GM12892 (cell line): ENCODE data around the gene ATG10.
"Not testable (repeated sequence)": the region's sequence is repeated elsewhere in the genome, so short reads cannot be mapped to it uniquely, and the experiment has no call there.

Source experiments
- DNase-seq: peaks from one replicate; pipeline ENCODE4 v3.0.0; 2011; ENCODE audit not compliant: insufficient read length
- FAIRE-seq: peaks from 2 replicates; lab custom pipeline; 2011; peaks lifted over from hg19 to GRCh38; lab: Jason Lieb, UNC
- POLR2A ChIP-seq: IDR thresholded peaks from 2 replicates; pipeline ENCODE4 v1.6.1; 2011; ENCODE audit warnings: low read depth, low read length, control low read depth
- POLR2AphosphoS5 ChIP-seq: IDR thresholded peaks from 2 replicates; pipeline ENCODE4 v1.6.1; 2011; ENCODE audit warnings: low read depth, low read length, control low read depth
- TAF1 ChIP-seq: IDR thresholded peaks from 2 replicates; pipeline ENCODE4 v1.6.1; 2011; ENCODE audit warnings: low read depth, mild to moderate bottlenecking, control low read depth, low read length, borderline replicate concordance

ATG10 gene

DNA sequence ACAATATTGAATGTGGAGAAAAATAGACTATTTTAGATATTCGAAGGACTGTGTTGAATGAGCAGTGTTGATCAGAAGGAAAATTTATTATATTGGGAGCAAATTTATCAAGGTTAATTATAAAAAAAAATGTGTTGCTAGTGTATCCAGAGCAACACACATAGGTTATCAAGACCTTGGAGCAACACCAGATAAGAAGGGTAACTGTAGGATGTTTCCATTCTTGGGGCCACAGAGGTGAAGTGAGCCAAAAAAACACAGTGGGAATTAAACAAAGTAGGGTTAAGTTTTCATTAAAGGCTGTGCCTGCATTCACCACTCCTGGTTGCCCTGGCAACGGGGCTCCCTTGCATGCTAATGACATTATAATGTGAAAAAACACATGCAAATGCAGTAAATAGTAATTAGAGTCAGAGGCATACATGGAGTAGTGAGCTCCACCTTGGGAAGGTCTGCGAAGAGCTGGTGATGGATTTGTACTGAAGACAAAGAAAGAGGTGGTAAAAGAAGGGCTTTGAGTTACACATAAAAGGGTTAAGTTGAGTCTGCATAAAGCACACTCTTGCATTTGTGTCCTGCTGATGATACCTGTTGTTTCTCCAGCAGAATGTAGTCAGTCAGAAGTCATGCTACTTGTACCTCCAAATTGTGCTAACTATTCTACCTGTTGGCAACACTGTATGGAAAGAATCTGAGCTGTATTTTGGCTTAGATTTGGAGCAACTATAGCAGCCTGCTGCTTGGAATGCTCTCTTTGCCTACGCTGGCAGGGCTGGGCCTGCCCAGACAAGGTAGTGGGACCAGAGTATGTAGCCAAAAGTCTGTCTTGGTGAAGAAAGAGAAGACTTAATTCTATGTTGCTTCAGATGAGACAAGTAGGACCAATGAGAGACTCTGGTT lies 59.6 kb downstream of the ATG10 start:
- DNase-seq: no peak

DNA sequence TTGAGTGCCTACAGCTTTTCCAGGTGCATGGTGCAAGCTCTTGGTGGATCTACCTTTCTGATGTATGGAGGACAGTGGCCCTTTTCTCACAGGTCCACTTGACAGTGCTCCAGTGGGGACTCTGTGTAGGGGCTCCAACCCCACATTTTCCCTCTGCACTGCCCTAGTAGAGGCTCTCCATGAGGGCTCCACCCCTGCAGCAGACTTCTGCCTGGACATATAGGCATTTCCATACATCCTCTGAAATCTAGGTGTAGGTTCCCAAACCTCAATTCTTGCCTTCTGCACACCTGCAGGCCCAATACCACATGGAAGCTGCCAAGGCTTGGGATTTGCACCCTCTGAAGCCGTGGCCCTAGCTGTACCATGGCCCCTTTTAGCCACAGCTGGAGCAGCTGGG lies 71.1 kb downstream of the ATG10 start:
- not testable (repeated sequence) for FAIRE-seq, DNase-seq

More for the DNA sequence above, 59.6 kb downstream of the ATG10 start:
- no peak for TF ChIP-seq TAF1
- TF ChIP-seq POLR2AphosphoS5: no peak
- TF ChIP-seq POLR2A: no peak
- no peak for FAIRE-seq

DNA sequence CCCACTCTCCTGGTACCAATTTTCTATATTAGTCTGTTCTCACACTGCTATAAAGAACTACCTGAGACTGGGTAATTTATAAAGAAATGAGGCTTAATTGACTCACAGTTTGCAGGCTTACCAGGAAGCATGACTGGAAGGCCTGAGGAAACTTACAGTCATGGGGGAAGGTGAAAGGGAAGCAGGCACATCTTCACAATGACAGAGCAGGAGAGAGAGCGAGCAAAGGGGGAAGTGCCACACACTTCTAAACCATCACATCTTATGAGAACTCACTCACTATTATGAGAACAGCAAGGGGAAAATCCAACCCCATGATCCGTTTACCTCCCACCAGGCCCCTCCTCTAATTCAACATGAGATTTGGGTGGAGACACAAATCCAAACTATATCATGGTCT lies 72.2 kb downstream of the ATG10 start:
- TF ChIP-seq POLR2A (no peak), TAF1 (no peak), POLR2AphosphoS5 (no peak)
- DNase-seq (no peak), FAIRE-seq (no peak)

GRCh38 chr5:82045554-82046275 lies 73.9 kb downstream of the ATG10 start:
- FAIRE-seq (no peak), DNase-seq (no peak)
- TF ChIP-seq POLR2AphosphoS5 (no peak), POLR2A (no peak), TAF1 (no peak)

- no peak for TF ChIP-seq POLR2A
- no peak for TF ChIP-seq POLR2AphosphoS5
- TF ChIP-seq TAF1: no peak
- DNase-seq (no peak), FAIRE-seq (no peak)
These were observed 74.4 kb downstream of the ATG10 start for GRCh38 chr5:82046276-82046647.

DNA sequence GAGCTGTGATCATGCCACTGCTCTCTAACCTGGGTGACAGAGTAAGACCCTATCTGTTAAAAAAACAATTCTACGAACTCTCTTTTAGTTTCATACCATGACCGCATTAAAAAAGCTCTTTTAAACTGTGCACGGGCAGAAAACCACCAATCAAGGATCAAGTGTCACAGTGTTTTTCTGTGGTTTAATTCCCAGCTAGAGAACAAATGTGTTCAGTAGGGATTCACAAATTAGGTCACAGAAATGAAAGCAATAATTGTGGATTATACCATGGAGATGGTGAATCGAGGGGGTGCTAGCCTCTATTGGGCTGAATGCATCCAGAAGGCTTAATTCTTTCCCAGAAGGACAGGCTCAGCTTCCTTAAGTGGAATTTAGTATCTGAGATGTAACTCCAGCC lies 79.1 kb downstream of the ATG10 start:
- DNase-seq: no peak
- no peak for FAIRE-seq
- TF ChIP-seq TAF1: no peak
- TF ChIP-seq POLR2AphosphoS5: no peak
- no peak for TF ChIP-seq POLR2A

DNA sequence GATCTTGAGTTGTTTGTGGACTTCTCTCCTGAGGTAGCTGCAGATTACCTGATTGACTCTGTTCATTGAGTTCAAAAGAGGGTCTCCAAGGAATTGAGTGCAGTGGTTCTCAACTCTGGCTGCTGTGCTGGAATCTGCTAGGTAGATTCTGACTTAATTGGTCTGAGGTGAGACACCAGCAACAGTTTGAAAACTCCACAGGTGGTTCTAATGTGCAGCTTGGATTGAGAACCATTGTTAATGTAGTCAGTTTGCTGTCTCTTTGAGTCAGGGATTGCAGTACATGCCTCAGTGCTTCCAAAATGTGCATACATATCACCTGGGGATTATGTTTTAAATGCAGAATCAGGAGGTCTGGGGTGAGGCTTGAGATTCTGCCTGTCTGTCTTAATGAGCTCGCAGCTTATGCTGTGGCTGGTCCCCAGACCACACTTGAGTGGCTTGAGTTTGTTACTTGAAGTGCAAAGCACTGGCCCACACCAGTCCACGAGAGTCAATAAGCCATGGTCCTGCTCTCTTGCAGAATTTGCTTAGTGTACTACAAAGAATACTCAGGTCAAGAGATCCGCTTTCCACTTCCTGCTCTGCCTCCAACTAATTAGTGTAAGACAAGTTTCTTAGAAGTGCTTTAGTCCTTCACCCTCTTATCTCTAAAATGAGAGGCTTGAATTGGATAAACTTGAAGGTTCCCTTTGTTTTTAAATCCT lies 82.3 kb downstream of the ATG10 start:
- TF ChIP-seq TAF1: no peak
- TF ChIP-seq POLR2A: no peak
- TF ChIP-seq POLR2AphosphoS5: no peak
- FAIRE-seq (no peak), DNase-seq (no peak)

GRCh38 chr5:82057051-82057450 lies 85.2 kb downstream of the ATG10 start:
- no peak for FAIRE-seq
- DNase-seq: no peak
- TF ChIP-seq TAF1 (no peak), POLR2AphosphoS5 (no peak), POLR2A (no peak)

DNA sequence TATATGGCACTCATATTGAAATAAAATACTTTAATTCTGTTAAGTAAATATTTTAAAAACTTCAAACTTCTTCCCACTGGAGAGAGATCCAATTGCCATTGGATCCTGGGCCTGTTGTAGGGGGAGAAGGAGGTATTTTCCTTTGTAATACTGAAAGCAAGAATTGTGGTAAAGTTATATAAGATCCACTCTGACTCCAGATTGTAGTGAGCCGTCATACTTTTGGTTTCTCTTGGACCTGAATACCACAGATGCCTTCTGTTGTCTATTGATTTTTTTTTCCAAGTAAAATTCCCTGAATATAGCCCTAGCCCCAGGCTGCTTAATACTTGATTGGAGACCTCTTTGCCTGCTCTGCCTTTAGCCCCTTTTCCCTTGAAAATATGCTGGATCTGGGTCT lies 86.9 kb downstream of the ATG10 start:
- DNase-seq: no peak
- TF ChIP-seq POLR2A (no peak), TAF1 (no peak), POLR2AphosphoS5 (no peak)
- no peak for FAIRE-seq

- TF ChIP-seq POLR2A (no peak), POLR2AphosphoS5 (no peak), TAF1 (no peak)
- DNase-seq (no peak), FAIRE-seq (no peak)
These were observed 95.0 kb downstream of the ATG10 start for GRCh38 chr5:82066791-82067190.

- not testable (repeated sequence) for DNase-seq, FAIRE-seq
These were observed 96.2 kb downstream of the ATG10 start for GRCh38 chr5:82068042-82068441.
